AG10803 (cell line): Measurements from ENCODE around the gene RAPGEFL1.
"Not testable (repeated sequence)": the region's sequence is repeated elsewhere in the genome, so short reads cannot be mapped to it uniquely, and the experiment has no call there.

Experiments
- DNase-seq: peaks from one replicate; pipeline ENCODE4 v3.0.0; 2010; ENCODE audit warnings: low read depth
- H3K4me3 ChIP-seq: 2 replicates; pipeline ENCODE4 v1.5.1; 2011; ENCODE audit warnings: mild to moderate bottlenecking, low read length, control low read depth
- CTCF ChIP-seq: conservative IDR thresholded peaks from 2 replicates; pipeline ENCODE4 v1.5.1; 2011; ENCODE audit warnings: mild to moderate bottlenecking, low read length, control low read depth, inconsistent platforms

The RAPGEFL1 gene

GRCh38 chr17:40191237-40192208, 14.3 kb downstream of the RAPGEFL1 start:
- DNase-seq, result peak; percentile 75
- peak; percentile 69 for TF ChIP-seq CTCF
- H3K4me3 ChIP-seq, result peak overlapping the region; percentile 67

GRCh38 chr17:40192961-40193360, 15.7 kb downstream of the RAPGEFL1 start:
- no peak for DNase-seq
- H3K4me3 ChIP-seq, result no peak overlapping the region
- no peak for TF ChIP-seq CTCF

- no peak for TF ChIP-seq CTCF
- no peak overlapping the region for H3K4me3 ChIP-seq
- no peak for DNase-seq
These were observed 17.6 kb downstream of the RAPGEFL1 start for GRCh38 chr17:40194821-40195220.

GRCh38 chr17:40197550-40197949, 20.3 kb downstream of the RAPGEFL1 start:
- H3K4me3 ChIP-seq, result no peak overlapping the region
- no peak for DNase-seq
- no peak for TF ChIP-seq CTCF

- DNase-seq, H3K4me3 ChIP-seq: not testable (repeated sequence)
These were observed 20.7 kb downstream of the RAPGEFL1 start for GRCh38 chr17:40197965-40198456.

- H3K4me3 ChIP-seq, result no peak overlapping the region
- no peak for DNase-seq
- no peak for TF ChIP-seq CTCF
These were observed 21.3 kb downstream of the RAPGEFL1 start for GRCh38 chr17:40198576-40198975.

GRCh38 chr17:40203131-40203530, 25.9 kb downstream of the RAPGEFL1 start:
- no peak for DNase-seq
- TF ChIP-seq CTCF, result no peak
- H3K4me3 ChIP-seq, result no peak overlapping the region

GRCh38 chr17:40206193-40206592, 28.9 kb downstream of the RAPGEFL1 start:
- not testable (repeated sequence) for H3K4me3 ChIP-seq, DNase-seq
